Frontal cortex (tissue), 4 donors: Measurements from ENCODE around the gene ZNF276. TPM values are rescaled to one million over a fixed set of nuclear protein-coding genes. Genes with fewer than 3 reads are reported as not detected.
A peak's percentile ranks its signal among the peaks of the same experiment; 100 is the strongest.
"Not testable (repeated sequence)": the region's sequence is repeated elsewhere in the genome, so short reads cannot be mapped to it uniquely, and the experiment has no call there.

Experiments used
- DNase-seq, 2 donors: peaks; one replicate each; pipeline ENCODE4 v3.0.0; 2012; ENCODE audit warnings: low spot score in 2 of 2
- FAIRE-seq: peaks from 2 replicates; lab custom pipeline; 2012; peaks lifted over from hg19 to GRCh38; lab: Jason Lieb, UNC
- total RNA-seq: library from RNA; depleted of rRNA; stranded (reverse); fragments of >200 nt; gene quantifications from one replicate; pipeline ENCODE4 v1.2.3, GENCODE V29; 2014
- donor health status: control.
- donor health status: control.
- donor health status: control.

Gene ZNF276
- total RNA-seq, 1 donor from 2014 or later = 11.8 TPM

GRCh38 chr16:89695086-89695874 is 26.1 kb upstream of the ZNF276 start:
- no peak for FAIRE-seq
- peak; percentile 36 to 37 for DNase-seq

- FAIRE-seq (no peak), DNase-seq (peak in 1 of 2 donors; percentile 36)
Measured at GRCh38 chr16:89695875-89696669, 25.3 kb upstream of the ZNF276 start.

GRCh38 chr16:89696670-89697128 is 24.6 kb upstream of the ZNF276 start:
- no peak for FAIRE-seq

GRCh38 chr16:89697161-89697615 is 24.1 kb upstream of the ZNF276 start:
- DNase-seq (peak; percentile 34 to 35), FAIRE-seq (no peak)

More at GRCh38 chr16:89696670-89697128, 24.6 kb upstream of the ZNF276 start:
- DNase-seq = no peak

GRCh38 chr16:89697616-89698331 is 23.6 kb upstream of the ZNF276 start:
- no peak for FAIRE-seq
- no peak for DNase-seq

- FAIRE-seq, DNase-seq: not testable (repeated sequence)
Measured at GRCh38 chr16:89698717-89699116, 22.6 kb upstream of the ZNF276 start.

GRCh38 chr16:89699629-89700099 is 21.7 kb upstream of the ZNF276 start:
- not testable (repeated sequence) for FAIRE-seq, DNase-seq

- DNase-seq (peak; percentile 99 to 100), FAIRE-seq (peak; percentile 39)
Measured at GRCh38 chr16:89700100-89700648, 21.2 kb upstream of the ZNF276 start.

GRCh38 chr16:89700649-89701424 is 20.5 kb upstream of the ZNF276 start:
- peak; percentile 43 to 57 for DNase-seq
- no peak for FAIRE-seq

GRCh38 chr16:89701425-89702406 is 19.6 kb upstream of the ZNF276 start, which contains the start of gene SPATA2L:
SPATA2L (minus strand) TSS chr16:89701705; CDS start chr16:89701232, 473 bp downstream.
- FAIRE-seq (no peak), DNase-seq (peak; percentile 90 to 93)

- FAIRE-seq (no peak), DNase-seq (no peak)
Measured at GRCh38 chr16:89704281-89704680, 17.1 kb upstream of the ZNF276 start.

- no peak for DNase-seq
- FAIRE-seq = no peak
Measured at GRCh38 chr16:89705006-89705405, 16.3 kb upstream of the ZNF276 start.

- DNase-seq (no peak), FAIRE-seq (no peak)
Measured at GRCh38 chr16:89706518-89707260, 14.6 kb upstream of the ZNF276 start.

- no peak for DNase-seq
- no peak for FAIRE-seq
Measured at GRCh38 chr16:89707695-89708094, 13.6 kb upstream of the ZNF276 start.

- FAIRE-seq (no peak), DNase-seq (no peak)
Measured at GRCh38 chr16:89708481-89708931, 12.8 kb upstream of the ZNF276 start.

GRCh38 chr16:89709166-89709565 is 12.2 kb upstream of the ZNF276 start:
- no peak for DNase-seq
- no peak for FAIRE-seq
